ENCODE data around the gene SH2D5. TPM values are rescaled to one million over a fixed set of nuclear protein-coding genes. Genes with fewer than 3 reads are reported as not detected.
A peak's percentile ranks its signal among the peaks of the same experiment; 100 is the strongest.
"Not testable (repeated sequence)": the region's sequence is repeated elsewhere in the genome, so short reads cannot be mapped to it uniquely, and the experiment has no call there.

The SH2D5 gene
- total RNA-seq, 1 donor from 2014 or later, result 1.5 TPM

DNA sequence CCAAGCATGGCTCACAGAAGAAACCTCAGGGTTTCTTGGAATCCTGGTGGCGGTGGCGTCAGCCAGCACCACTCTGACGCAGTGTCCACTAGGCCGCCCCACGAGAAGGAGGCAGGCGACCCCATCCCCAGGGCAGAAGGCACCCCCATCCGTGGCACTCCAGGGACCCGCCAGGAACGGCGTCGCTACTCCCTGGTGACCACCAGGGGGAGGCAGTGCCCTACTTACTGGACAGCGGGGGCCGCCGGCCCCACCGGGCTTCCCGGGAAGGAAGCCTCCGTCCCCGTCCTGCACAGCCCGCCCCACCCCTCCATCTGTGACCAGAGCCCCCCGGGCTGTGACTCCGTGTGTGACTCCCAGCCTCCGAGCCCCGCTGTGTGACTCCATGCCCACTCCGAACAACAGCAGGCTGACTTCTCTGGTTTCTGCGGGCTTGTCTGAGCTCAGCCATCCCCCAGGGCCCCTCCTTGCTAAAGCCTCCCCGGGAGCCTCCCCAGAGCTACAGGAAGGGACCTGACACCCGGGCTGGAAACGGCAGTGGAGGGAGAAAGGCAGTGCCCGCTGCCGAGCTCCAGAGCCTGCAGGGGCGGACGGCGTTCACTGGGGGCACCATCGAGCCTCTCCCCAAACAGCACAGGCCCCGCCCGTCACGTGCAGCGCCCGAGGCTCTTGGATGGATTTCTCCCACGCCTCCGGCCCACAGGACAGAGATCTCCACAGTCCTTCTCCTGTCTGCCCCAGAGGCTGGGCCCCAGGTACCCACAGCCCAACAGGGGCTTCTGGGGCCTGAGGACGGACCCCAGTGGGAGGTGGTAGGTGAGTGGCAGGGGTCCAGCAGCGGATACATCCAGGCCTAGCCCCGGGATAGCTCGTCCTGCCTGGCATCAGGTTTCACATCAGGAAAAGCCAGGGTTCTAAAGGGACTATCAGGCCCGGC lies 35.8 kb downstream of the SH2D5 start:
- peak; percentile 94 for DNase-seq (ENCODE audit: low read depth)

DNA sequence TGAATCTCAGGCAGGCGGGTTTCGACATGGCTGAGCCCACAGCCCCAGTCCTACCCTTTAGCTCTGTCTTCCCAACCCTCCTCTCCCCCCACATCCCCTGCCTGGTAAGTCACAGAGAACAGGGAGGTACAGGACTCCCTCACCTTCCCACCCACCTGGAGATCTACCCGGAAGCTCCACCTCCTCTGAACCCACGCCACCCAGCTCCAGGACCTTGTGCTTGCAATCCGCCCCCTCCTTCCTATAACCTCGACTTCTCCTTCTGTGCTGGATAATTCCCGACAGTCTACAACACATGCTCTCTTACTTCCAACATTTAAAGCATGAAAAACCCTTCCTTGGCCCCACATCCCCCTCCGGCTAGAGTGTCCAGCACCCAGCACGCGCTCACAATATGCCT lies 37.0 kb downstream of the SH2D5 start:
- DNase-seq (ENCODE audit: low read depth), result no peak

DNA sequence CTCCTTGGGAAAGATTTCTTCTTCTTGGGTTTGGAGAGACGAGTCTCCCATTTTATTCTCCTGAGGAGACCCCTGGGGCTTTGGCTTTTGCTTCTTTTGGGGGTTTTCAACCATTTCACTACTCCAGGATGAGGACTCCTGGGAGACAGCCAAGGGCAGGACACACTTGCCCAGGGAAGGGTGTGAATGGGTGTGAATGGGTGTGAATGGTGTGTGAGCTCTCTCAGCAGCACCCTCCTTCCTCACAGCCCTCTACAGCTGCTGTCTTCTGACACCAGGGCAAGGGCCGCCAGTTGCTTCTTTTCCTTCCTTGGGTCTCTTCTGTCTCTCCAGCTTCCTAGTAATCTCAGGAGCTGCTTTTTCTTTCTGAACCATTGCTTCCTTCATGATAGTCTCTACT lies 38.9 kb downstream of the SH2D5 start:
- DNase-seq (ENCODE audit: low read depth), result peak; percentile 12

DNA sequence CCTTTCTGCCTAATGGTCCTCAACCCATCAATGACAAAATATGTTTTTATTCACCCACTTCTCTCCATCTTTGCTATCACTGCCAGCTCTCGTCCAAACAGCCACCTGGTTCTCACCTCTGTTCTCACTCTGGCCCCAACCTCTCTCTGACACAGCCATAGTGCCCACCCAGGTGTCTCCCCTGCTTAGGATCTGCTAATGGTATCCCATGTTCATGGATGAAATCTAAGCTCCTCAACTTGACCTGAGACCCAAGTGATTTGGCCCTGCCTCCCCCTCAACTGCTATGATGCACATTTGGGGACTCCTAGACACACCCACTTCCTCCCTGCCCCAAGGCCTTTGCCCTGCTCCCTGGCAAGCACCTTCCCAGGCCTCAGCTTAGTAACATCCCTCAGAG lies 40.6 kb downstream of the SH2D5 start:
- no peak for DNase-seq (ENCODE audit: low read depth)

DNA sequence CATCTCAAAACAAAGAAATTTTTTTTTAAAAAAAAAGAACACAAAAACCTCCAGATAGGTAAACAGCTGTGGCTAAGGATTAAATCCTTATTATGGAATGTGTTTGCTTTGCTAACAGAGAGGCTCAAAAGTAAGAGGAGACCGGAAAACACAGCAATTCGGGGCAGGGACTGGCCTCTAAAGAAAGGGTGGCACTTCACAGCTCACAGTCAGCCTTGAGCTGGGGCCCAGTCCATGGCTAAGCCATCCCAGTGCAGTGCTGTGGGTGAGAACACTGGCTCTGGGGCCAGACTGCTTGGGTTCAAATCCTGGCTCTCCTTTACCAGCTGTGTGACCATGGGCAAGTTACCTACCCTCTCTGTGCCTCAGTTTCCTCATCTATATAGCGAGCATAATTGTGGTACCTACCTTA lies 42.9 kb downstream of the SH2D5 start:
- no peak for DNase-seq (ENCODE audit: low read depth)

DNA sequence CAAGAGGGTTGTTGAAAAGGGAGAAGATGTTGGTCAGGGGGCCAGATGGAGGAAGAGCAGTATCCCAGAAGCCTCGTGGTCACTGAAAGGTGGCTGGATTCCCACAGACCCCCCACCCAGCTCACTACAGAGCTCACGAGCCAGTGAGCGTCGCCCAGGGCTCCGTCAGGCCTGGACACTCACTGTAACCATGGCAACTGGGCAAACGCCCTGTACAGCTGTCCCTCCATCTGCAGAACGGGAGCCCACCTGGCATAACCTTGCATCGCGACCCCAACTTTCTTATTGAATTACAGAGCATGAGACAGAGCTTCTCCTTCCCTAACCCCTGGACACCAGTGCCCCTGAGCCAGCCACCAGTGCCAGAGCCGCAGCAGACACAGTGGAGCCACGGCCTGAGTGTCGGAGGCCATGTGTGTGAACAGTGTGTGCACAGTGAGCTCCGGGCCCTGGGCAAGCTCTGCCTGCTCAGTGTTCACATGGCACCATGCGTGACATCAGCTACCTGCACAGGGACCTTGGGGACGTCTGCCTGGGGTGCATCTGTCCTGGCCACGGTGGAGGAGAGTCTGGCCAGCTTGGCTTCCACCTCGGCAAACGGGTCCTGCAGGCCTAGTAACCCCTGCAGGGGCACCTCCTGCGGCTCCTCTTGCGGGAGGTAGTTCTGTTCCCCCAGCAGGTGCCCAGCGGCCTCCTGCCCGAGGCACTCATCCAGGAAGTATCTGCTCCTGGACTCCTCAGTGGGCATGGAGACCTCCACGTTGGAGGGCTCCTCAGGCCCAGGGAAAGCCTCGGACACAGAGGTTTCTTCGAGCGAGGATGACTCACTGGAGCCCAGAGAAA lies 45.4 kb downstream of the SH2D5 start:
- DNase-seq (ENCODE audit: low read depth), result no peak

DNA sequence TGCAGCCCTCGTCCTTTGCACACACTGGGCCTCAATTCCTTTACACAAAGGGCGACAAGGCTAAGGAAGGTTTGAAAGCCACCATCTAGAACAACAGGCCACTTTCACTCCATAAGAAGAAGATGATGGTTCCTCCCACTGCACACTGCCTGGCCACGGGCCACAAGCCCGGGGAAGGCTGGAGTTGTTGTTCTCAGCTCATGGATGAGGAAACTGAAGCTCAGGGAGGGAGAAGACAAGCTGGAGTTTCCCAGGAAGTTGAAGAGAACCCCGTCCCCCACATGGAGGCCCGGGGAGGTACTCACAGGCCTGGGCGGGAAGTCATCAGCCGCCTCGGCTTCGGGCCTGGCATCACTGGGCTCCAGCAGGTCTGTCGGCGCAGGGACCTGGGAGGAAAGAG lies 46.8 kb downstream of the SH2D5 start:
- no peak for DNase-seq (ENCODE audit: low read depth)

DNA sequence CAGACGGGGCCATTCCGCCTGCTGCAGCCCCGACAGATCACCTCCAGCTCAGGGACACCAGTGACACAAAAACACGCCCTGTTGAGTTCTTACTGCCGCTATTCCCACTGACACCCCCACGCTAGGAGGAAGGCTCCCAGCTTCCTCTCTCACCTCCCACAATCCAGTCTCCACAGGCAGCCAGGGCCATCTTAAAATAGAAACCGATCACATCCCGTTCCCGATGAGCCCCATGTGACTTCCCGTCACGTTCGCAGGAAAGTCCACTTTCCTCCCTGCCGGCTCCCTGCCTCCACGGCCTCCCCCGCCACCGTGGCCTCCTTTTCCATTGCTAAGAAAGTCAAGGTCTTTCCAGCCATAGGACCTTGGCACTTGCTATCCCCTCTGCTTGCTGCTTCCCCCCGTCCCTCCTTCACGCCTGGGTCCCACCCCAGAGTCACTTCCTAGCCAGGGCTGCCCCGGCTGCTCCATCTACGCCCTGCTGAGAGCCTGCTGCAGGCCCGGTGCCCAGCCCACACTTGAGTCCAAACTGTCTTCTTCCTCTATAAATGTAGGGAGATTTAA lies 47.3 kb downstream of the SH2D5 start:
- no peak for DNase-seq (ENCODE audit: low read depth)

DNA sequence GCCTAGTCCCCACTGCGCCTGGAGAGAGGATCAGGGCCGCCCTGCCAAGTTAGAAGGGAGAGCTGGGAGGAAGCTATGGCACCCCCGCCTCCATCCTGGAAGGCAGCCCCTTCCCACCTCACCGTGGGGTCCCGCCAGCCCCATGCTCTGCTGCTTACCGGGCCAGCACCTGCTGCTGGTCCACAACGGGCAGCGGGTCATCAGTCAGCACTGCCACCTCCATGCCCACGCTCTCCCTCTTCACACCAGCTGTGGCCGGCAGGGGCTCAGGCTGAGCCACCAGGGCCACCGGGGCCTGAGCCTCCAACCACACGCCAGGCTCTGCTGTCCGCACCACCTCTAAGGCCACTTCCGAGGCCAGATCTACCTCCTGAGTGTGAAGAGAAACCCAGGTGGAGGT lies 47.9 kb downstream of the SH2D5 start:
- DNase-seq (ENCODE audit: low read depth), result no peak

DNA sequence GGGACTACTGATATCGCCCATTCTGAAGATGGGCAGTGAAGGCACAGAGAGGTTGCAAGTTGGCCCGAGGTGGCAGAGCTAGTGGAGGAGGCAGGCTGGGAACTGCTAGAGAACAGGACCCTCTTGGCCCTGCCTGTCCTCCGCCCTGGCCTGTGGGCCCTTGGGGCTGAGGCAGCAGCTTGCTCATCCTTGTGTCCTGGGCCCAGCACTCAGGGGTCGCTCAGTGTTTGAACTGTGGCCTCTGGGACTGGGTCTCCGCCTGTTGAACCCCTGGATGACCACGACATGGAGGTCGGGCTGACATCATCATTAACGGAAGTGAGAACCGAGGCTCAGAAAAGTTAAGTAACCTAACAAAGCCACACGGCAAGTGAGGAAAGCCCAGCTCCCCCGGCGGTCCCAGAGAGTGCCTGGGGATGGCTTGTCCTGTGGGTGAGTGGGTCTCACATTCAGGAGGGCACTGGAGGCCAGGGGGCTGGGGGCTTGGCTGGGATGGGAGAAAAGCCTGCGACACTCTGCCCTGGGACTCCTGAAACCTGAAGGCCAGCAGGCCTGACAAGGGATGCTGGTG lies 48.4 kb downstream of the SH2D5 start:
- no peak for DNase-seq (ENCODE audit: low read depth)

DNA sequence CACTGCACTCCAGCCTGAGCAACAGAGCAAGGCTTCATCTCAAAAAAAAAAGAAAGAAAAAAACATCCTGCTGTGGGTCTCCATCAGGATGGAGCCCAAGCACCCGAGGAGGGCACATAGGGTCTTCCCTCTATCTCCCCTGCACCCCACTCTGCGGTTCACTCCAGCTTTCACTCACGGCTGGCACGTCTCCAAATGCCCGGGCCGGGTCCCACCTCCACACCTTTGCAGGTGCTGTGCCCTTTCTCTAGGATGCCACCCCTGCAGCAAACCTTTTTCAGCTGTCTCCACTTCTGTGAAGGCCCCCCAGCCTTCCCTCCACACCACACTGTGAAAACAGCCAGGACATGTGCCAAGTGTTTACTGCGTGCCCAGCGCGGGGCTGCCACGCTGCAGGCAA lies 48.9 kb downstream of the SH2D5 start:
- no peak for DNase-seq (ENCODE audit: low read depth)

DNA sequence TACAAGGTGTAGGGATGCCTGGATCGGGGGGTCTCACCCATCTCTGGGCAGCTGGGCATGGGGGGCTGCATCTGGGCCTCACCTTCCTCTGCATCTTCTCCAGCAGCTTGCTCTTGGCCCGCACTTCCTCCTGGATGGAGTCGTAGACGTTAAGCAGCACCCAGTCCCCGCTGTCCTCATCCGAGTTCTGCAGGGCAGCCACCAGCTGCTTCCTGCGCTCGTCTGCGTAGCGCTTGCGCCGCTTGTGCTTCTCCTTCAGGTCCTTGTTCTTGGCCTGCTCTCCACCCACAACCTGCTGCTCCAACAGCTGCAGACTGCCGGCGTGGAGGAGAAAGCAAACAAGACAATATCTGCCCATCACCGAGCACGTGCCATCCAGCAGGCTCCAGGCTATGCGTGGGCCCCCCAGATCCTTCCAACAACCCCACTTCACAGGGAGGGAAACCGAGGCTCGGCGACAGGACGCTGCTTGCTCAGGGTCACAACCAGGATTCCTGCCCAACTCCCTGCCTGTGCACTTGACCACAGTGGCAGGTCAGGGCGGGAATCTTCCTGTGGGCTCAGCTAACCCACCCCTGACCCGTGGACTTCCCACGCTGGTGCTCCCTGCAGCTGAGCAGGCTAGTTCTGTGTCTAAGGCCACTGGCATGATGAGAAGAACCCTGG lies 49.8 kb downstream of the SH2D5 start:
- DNase-seq (ENCODE audit: low read depth), result no peak

DNA sequence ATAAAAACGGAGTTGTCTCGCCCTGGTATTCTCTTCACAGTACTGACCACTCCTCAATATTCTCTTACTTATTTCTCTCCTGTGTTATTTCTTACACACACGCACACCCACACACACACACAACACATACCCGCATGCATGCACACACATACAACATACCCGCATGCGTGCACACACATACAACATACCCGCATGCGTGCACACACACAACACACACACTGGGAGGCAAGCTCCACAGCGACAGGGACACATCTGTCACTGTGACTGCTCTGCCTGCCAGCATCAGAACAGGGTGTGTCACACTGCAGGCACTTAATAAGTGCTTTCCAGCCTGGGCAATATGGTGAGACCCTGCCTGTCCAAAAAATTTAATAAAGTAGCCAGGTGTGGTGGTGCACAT lies 50.5 kb downstream of the SH2D5 start:
- DNase-seq (ENCODE audit: low read depth), result no peak

DNA sequence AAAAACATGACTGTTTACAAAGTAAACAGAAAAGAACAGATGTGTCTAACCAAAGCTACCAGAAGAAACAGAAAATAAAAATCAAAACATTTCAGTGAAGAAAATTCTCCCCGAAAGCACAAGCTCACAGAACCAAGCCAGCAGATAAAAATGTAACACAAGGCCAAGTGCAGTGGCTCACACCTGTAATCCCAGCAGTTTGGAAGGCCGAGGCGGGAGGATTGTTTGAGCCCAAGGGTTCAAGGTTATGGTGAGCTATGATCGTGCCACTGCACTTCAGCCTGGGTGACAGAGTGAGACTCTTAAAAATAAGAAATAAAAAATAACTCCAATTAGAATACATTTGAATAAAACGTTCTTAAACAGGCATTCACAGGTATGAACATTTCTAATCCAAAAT lies 52.2 kb downstream of the SH2D5 start:
- DNase-seq (ENCODE audit: low read depth), result no peak

DNA sequence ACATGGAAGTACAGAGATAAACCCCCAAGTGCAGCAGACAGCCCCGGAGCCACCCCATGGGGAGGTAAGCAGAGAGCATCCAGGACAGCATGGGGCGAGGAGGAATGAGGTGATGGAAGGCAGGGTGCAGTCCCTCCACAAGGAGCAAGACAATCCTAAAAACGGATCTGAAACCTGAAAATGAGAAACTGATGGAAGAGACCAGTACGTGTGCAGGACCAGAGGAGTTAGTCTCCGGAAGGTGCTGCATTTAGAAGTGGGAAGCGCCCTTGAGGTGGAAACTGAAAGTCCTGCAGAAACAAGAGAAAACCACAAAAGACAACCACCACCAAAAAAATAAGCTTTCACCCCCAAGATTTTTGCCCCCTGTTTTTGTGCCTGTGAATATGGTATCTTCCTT lies 53.9 kb downstream of the SH2D5 start:
- DNase-seq (ENCODE audit: low read depth), result no peak

DNA sequence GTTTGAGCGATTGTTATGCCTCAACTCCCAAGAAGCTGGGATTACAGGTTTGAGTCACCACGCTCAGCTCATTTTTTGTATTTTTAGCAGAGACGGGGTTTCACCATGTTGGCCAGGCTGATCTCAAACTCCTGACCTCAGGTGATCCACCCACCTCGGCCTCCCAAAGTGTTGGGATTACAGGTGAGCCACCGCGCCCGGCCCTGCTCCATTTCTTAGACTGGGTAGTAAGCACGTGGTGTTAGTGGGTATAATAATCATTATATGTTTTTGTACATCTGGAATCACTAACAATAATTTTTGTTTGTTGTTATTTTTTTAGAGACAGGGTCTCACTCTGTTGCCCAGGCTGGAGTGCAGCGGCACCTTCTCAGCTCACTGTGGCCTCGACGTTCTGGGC lies 58.9 kb downstream of the SH2D5 start:
- not testable (repeated sequence) for DNase-seq (ENCODE audit: low read depth)

DNA sequence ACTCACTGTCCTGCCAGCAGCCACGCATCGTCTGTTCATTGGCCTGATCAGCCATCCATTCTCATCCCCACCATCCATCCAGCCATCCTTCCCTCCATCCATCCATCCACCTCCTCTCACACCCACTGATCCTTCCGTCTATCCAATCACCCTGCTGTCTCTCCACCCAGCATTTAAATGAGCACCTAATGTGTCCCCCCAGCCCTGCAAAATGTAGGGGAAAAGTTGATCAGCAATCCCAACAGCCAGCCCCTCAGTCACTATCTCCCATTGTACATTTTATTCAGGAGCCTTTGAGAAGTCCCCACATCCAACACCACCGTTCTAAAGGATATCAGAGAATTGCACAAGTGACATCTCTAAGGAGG lies 60.3 kb downstream of the SH2D5 start:
- no peak for DNase-seq (ENCODE audit: low read depth)

DNA sequence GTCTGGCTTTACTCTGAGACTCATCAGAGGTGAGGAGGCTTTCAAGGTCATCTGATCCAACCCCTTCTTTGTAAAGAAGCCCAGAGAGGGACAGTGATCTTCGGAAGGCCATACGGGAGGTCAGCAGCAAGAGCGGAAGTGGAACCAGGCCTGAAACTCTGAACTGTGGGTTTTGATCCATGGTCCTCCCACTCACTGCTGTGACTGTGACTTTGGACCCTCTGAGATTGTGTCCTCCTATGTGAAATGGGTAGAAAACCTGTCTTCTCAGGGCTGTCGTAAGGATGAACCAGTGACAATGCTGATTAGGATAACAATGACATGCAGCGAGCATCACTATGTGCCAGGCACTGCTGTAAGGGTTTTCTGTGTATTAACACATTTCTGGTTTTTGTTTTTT lies 61.6 kb downstream of the SH2D5 start:
- no peak for DNase-seq (ENCODE audit: low read depth)
